Karpas-422 (cell line): ENCODE measurements around the gene VIPAS39. TPM values are rescaled to one million over a fixed set of nuclear protein-coding genes. Genes with fewer than 3 reads are reported as not detected.

Experiments used
- DNase-seq: peaks from one replicate; pipeline ENCODE4 v3.0.0-alpha.2; 2015
- H2AFZ ChIP-seq: fragments of 200-600 bp; sonication (generic); 2 replicates; pipeline ENCODE4 v1.6.1; 2014; ENCODE audit warnings: antibody characterized with exemption, low read length, mixed read lengths
- H3K27ac ChIP-seq: fragments of 200-600 bp; sonication (generic); 2 replicates; pipeline ENCODE4 v1.5.1; 2014; ENCODE audit warnings: mild to moderate bottlenecking, low read length, moderate library complexity
- H3K27me3 ChIP-seq: fragments of 200-600 bp; sonication (generic); 2 replicates; pipeline ENCODE4 v1.6.1; 2014; ENCODE audit warnings: low read length, mixed read lengths
- H3K36me3 ChIP-seq: fragments of 200-600 bp; sonication (generic); 2 replicates; pipeline ENCODE4 v1.6.1; 2014; ENCODE audit warnings: low read length, mixed read lengths; ENCODE audit not compliant: insufficient read depth
- H3K4me1 ChIP-seq: fragments of 200-600 bp; sonication (generic); 2 replicates; pipeline ENCODE4 v1.6.1; 2014; ENCODE audit warnings: mild to moderate bottlenecking, low read length, mixed read lengths
- H3K4me2 ChIP-seq: fragments of 200-600 bp; sonication (generic); 2 replicates; pipeline ENCODE4 v1.6.1; 2014; ENCODE audit warnings: low read length, low read depth, mild to moderate bottlenecking; ENCODE audit not compliant: poor library complexity, severe bottlenecking
- H3K4me3 ChIP-seq: fragments of 200-600 bp; sonication (generic); 2 replicates; pipeline ENCODE4 v1.5.1; 2014; ENCODE audit warnings: mild to moderate bottlenecking, antibody characterized with exemption, low read length, mixed read lengths
- H3K79me2 ChIP-seq: fragments of 200-600 bp; sonication (generic); 2 replicates; pipeline ENCODE4 v1.6.1; 2014; ENCODE audit warnings: mild to moderate bottlenecking, low read length, mixed read lengths
- H3K9ac ChIP-seq: fragments of 200-600 bp; sonication (generic); 2 replicates; pipeline ENCODE4 v1.6.0; 2014; ENCODE audit warnings: low read length
- H3K9me2 ChIP-seq: fragments of 200-600 bp; sonication (generic), shearing (Covaris generic); replicated peaks from 2 replicates; pipeline ENCODE4 v1.6.0; 2014; ENCODE audit warnings: mild to moderate bottlenecking, low read length, moderate library complexity; ENCODE audit not compliant: insufficient read depth
- H3K9me3 ChIP-seq: fragments of 300-700, 200-600 bp; sonication (generic); 2 replicates; pipeline ENCODE4 v1.6.1; 2014; ENCODE audit warnings: low read length, mixed read lengths
- H4K20me1 ChIP-seq: fragments of 200-600 bp; sonication (generic); 2 replicates; pipeline ENCODE4 v1.6.1; 2014; ENCODE audit warnings: mild to moderate bottlenecking, antibody characterized with exemption, low read length, low read depth; ENCODE audit not compliant: insufficient read depth
- total RNA-seq: library from RNA; depleted of rRNA; stranded (reverse); fragments of >200 nt; shearing (Covaris generic); gene quantifications from 2 replicates; pipeline ENCODE4 v1.2.3, GENCODE V29; 2014; ENCODE audit warnings: low replicate concordance; rRNA removed

The VIPAS39 gene
- 33.9 and 39.0 TPM in 2 replicates for total RNA-seq

GRCh38 chr14:77457522-77458248 is at the start of gene VIPAS39, which contains the start of gene AHSA1:
TSS of gene VIPAS39 (minus strand) at chr14:77457601. CDS start at chr14:77454102, 3,499 bp downstream.
TSS of gene AHSA1 (plus strand) at chr14:77458093. CDS start at chr14:77458190, 97 bp downstream.
- Histone ChIP-seq H3K27me3 (no peaks in the 10 kb centered on the region), H3K4me1 (peaks cover 30% of the 10 kb centered on the region), H4K20me1 (peaks cover 34% of the 10 kb centered on the region), H2AFZ (peak within 1 kb of the TSS; percentile 97), H3K4me3 (peak within 1 kb of the TSS; percentile 94), H3K36me3 (peaks cover 39% of the 10 kb centered on the region), H3K9me2 (no peaks in the 10 kb centered on the region), H3K27ac (peak within 1 kb of the TSS; percentile 89), H3K9me3 (no peaks in the 10 kb centered on the region), H3K79me2 (peaks cover 76% of the 10 kb centered on the region), H3K9ac (peak within 1 kb of the TSS; percentile 87), H3K4me2 (peak within 1 kb of the TSS; percentile 94)
- DNase-seq, result peak; percentile 100

- 0 out of 2 replicates have a peak, but pooled peaks cover 3% of the 10 kb centered on the region for H4K20me1 ChIP-seq
- H3K9ac ChIP-seq, result no peak overlapping the region
- H3K4me2 ChIP-seq, result no peak overlapping the region
- no peak overlapping the region for H2AFZ ChIP-seq
- H3K79me2 ChIP-seq, result no peaks in the 10 kb centered on the region
- no peak for DNase-seq
- no peak overlapping the region for H3K27ac ChIP-seq
- H3K36me3 ChIP-seq, result peaks cover 29% of the 10 kb centered on the region
- no peaks in the 10 kb centered on the region for H3K27me3 ChIP-seq
- no peaks in the 10 kb centered on the region for H3K9me2 ChIP-seq
- H3K4me3 ChIP-seq, result no peak overlapping the region
- no peaks in the 10 kb centered on the region; the same call in 1 of the 2 replicates for H3K4me1 ChIP-seq
- no peaks in the 10 kb centered on the region for H3K9me3 ChIP-seq
Measured at GRCh38 chr14:77505031-77505430, 47.6 kb upstream of the VIPAS39 start.

GRCh38 chr14:77503138-77503537 is 45.7 kb upstream of the VIPAS39 start:
- Histone ChIP-seq H3K36me3 (peaks cover 20% of the 10 kb centered on the region), H4K20me1 (0 out of 2 replicates have a peak, but pooled peaks cover 3% of the 10 kb centered on the region), H3K27me3 (no peaks in the 10 kb centered on the region), H3K4me3 (no peak overlapping the region), H3K9me2 (no peaks in the 10 kb centered on the region), H2AFZ (no peak overlapping the region), H3K9me3 (no peaks in the 10 kb centered on the region), H3K9ac (no peak overlapping the region), H3K4me1 (peaks cover 18% of the 10 kb centered on the region), H3K27ac (no peak overlapping the region), H3K4me2 (no peak overlapping the region), H3K79me2 (no peaks in the 10 kb centered on the region)
- no peak for DNase-seq

GRCh38 chr14:77502109-77502782 is 44.8 kb upstream of the VIPAS39 start:
- Histone ChIP-seq H3K4me2 (no peak overlapping the region), H3K9ac (no peak overlapping the region), H3K9me2 (no peaks in the 10 kb centered on the region), H3K27ac (no peak overlapping the region), H3K36me3 (peaks cover 11% of the 10 kb centered on the region), H3K79me2 (no peaks in the 10 kb centered on the region), H4K20me1 (0 out of 2 replicates have a peak, but pooled peaks cover 3% of the 10 kb centered on the region), H3K27me3 (no peaks in the 10 kb centered on the region), H3K4me3 (no peak overlapping the region), H3K9me3 (no peaks in the 10 kb centered on the region), H2AFZ (no peak overlapping the region), H3K4me1 (peaks cover 22% of the 10 kb centered on the region)
- DNase-seq, result no peak

- Histone ChIP-seq H3K79me2 (no peaks in the 10 kb centered on the region), H3K9ac (peak overlapping the region; percentile 58), H3K36me3 (no peaks in the 10 kb centered on the region), H3K9me3 (no peaks in the 10 kb centered on the region), H3K27ac (no peak overlapping the region), H3K27me3 (no peaks in the 10 kb centered on the region), H2AFZ (peak overlapping the region; percentile 81), H3K9me2 (no peaks in the 10 kb centered on the region), H3K4me3 (peak overlapping the region; percentile 61), H3K4me2 (peak overlapping the region; percentile 80), H4K20me1 (0 out of 2 replicates have a peak, but pooled peaks cover 3% of the 10 kb centered on the region), H3K4me1 (peaks cover 22% of the 10 kb centered on the region)
- DNase-seq, result peak; percentile 56
Measured at GRCh38 chr14:77498984-77499527, 41.7 kb upstream of the VIPAS39 start.

GRCh38 chr14:77498120-77498979 is 40.9 kb upstream of the VIPAS39 start, which contains the start of gene ISM2:
TSS of gene ISM2 (minus strand) at chr14:77498816. CDS start at chr14:77498793, 23 bp downstream.
- Histone ChIP-seq H3K79me2 (no peaks in the 10 kb centered on the region), H3K27ac (no peak within 1 kb of the TSS), H3K36me3 (no peaks in the 10 kb centered on the region), H3K27me3 (no peaks in the 10 kb centered on the region), H3K4me1 (peaks cover 22% of the 10 kb centered on the region), H3K9me2 (no peaks in the 10 kb centered on the region), H3K4me2 (peak within 1 kb of the TSS; percentile 80), H3K4me3 (peak within 1 kb of the TSS; percentile 61), H3K9me3 (no peaks in the 10 kb centered on the region), H2AFZ (peak within 1 kb of the TSS; percentile 81), H4K20me1 (0 out of 2 replicates have a peak, but pooled peaks cover 3% of the 10 kb centered on the region), H3K9ac (peak within 1 kb of the TSS; percentile 58)
- peak; percentile 86 for DNase-seq

- H3K9me3 ChIP-seq, result no peaks in the 10 kb centered on the region
- H3K36me3 ChIP-seq, result no peaks in the 10 kb centered on the region
- DNase-seq, result no peak
- no peaks in the 10 kb centered on the region for H3K9me2 ChIP-seq
- no peak overlapping the region for H3K4me2 ChIP-seq
- H3K79me2 ChIP-seq, result no peaks in the 10 kb centered on the region
- H3K27me3 ChIP-seq, result no peaks in the 10 kb centered on the region
- no peak overlapping the region for H2AFZ ChIP-seq
- H4K20me1 ChIP-seq, result no peaks in the 10 kb centered on the region
- H3K27ac ChIP-seq, result no peak overlapping the region
- peaks cover 22% of the 10 kb centered on the region for H3K4me1 ChIP-seq
- H3K9ac ChIP-seq, result no peak overlapping the region
- H3K4me3 ChIP-seq, result no peak overlapping the region
Measured at GRCh38 chr14:77495334-77495733, 37.9 kb upstream of the VIPAS39 start.
